Stimulated activated CD8-positive, alpha-beta memory T cell treated with anti-CD3 and anti-CD28 coated beads, Interleukin-7, amount 100 ng/mL, for 4 hours (primary cell): ENCODE measurements around the gene CADPS.

Experiments used
- DNase-seq, 2 donors: peaks; one replicate each; pipeline ENCODE4 v3.0.0-alpha.2; 2020; ENCODE audit warnings: low read depth in 2 of 2

CADPS gene

GRCh38 chr3:62812631-62813030, 62.6 kb downstream of the CADPS start:
- DNase-seq = no peak

GRCh38 chr3:62811119-62811518, 64.1 kb downstream of the CADPS start:
- no peak for DNase-seq

- DNase-seq = no peak
Measured at GRCh38 chr3:62809369-62809768, 65.8 kb downstream of the CADPS start.

- DNase-seq = no peak
Measured at GRCh38 chr3:62805580-62806277, 69.5 kb downstream of the CADPS start.

- DNase-seq = no peak
Measured at GRCh38 chr3:62805106-62805505, 70.1 kb downstream of the CADPS start.

- DNase-seq = no peak
Measured at GRCh38 chr3:62803276-62803675, 71.9 kb downstream of the CADPS start.

- DNase-seq = no peak
Measured at GRCh38 chr3:62798000-62798399, 77.2 kb downstream of the CADPS start.

- DNase-seq = no peak
Measured at GRCh38 chr3:62797132-62797531, 78.1 kb downstream of the CADPS start.

GRCh38 chr3:62795978-62796657, 79.1 kb downstream of the CADPS start:
- DNase-seq = no peak

GRCh38 chr3:62793946-62794345, 81.3 kb downstream of the CADPS start:
- DNase-seq = no peak

GRCh38 chr3:62785384-62785783, 89.8 kb downstream of the CADPS start:
- no peak for DNase-seq

GRCh38 chr3:62781121-62781520, 94.1 kb downstream of the CADPS start:
- no peak for DNase-seq

- DNase-seq = no peak
Measured at GRCh38 chr3:62777674-62778073, 97.5 kb downstream of the CADPS start.

- no peak for DNase-seq
Measured at GRCh38 chr3:62777130-62777529, 98.1 kb downstream of the CADPS start.

GRCh38 chr3:62774221-62774620, 101.0 kb downstream of the CADPS start:
- DNase-seq = no peak

GRCh38 chr3:62771331-62772072, 103.7 kb downstream of the CADPS start:
- no peak for DNase-seq

GRCh38 chr3:62768896-62769295, 106.3 kb downstream of the CADPS start:
- DNase-seq = no peak

GRCh38 chr3:62761711-62762110, 113.5 kb downstream of the CADPS start:
- no peak for DNase-seq

- DNase-seq = no peak
Measured at GRCh38 chr3:62761311-62761710, 113.9 kb downstream of the CADPS start.

GRCh38 chr3:62758296-62759066, 116.7 kb downstream of the CADPS start:
- no peak for DNase-seq

- DNase-seq = no peak
Measured at GRCh38 chr3:62757045-62757444, 118.2 kb downstream of the CADPS start.

GRCh38 chr3:62755285-62755684, 119.9 kb downstream of the CADPS start:
- DNase-seq = no peak
